Body of pancreas (tissue), 4 donors: ENCODE results near the gene MAP2K5. TPM values are rescaled to one million over a fixed set of nuclear protein-coding genes. Genes with fewer than 3 reads are reported as not detected.
A peak's percentile ranks its signal among the peaks of the same experiment; 100 is the strongest.

Source experiments
- ATAC-seq: fragments of 150-250 bp; one replicate; pipeline ENCODE4 v1.9.1; 2016
- DNase-seq, 4 donors: peaks; one replicate each; pipeline ENCODE4 v3.0.0-alpha.2; 2019
- H3K27ac ChIP-seq, 4 donors: fragments of 200-600 bp; sonication (generic); 1 replicate in 3 of 4; 2 replicates in 1 of 4; pipeline versions ENCODE4 v1.5.1 to v1.6.1; 2016 to 2019; ENCODE audit warnings: mild to moderate bottlenecking in 1 of 4, mixed read lengths in 1 of 4, moderate library complexity in 1 of 4
- H3K27me3 ChIP-seq, 2 donors: fragments of 200-600 bp; sonication (generic); one replicate each; pipeline ENCODE4 v1.6.0; 2016; ENCODE audit warnings: mild to moderate bottlenecking in 1 of 2
- H3K36me3 ChIP-seq, 2 donors: fragments of 200-600 bp; sonication (generic); replicated peaks in 1 of 2; 2 replicates each; pipeline ENCODE4 v1.5.1; 2016; ENCODE audit warnings: low read depth in 2 of 2; ENCODE audit not compliant: insufficient read depth in 1 of 2
- H3K4me1 ChIP-seq: fragments of 200-600 bp; sonication (generic); one replicate; pipeline ENCODE4 v1.6.0; 2016
- H3K4me3 ChIP-seq, 2 donors: fragments of 200-600 bp; sonication (generic); 1 replicate in 1 of 2; 2 replicates in 1 of 2; pipeline ENCODE4 v1.5.1; 2016 to 2019
- H3K9me3 ChIP-seq, 3 donors: fragments of 200-600 bp; sonication (generic); 1 replicate in 2 of 3; 2 replicates in 1 of 3; pipeline ENCODE4 v1.5.1; 2016
- POLR2A ChIP-seq, 3 donors: fragments of 450-650 bp; IDR thresholded peaks; one replicate each; pipeline ENCODE4 v1.6.1; 2016; ENCODE audit warnings: antibody characterized with exemption in 3 of 3, mild to moderate bottlenecking in 2 of 3
- WGBS, 2 donors: methylation state at CpG; one replicate each; pipeline ENCODE4 v1.1.5; 2017; 5-methylcytosine and 5-hydroxymethylcytosine counted together
- intact Hi-C: fragments of 100-400 bp; cut with DNase I; formaldehyde crosslinking; loops from one replicate; pipeline ENCODE4 v1.15.1; 2023
- total RNA-seq, 2 donors: library from RNA; depleted of rRNA; stranded (reverse); fragments of >200 nt; gene quantifications; one replicate each; pipeline ENCODE4 v1.1.0, GENCODE V29; 2016
- TF ChIP-seq, protein P1 (sequence below), 7 experiments: fragments of 450-650 bp in 4 of 7; fragments of 200-600 bp in 3 of 7; sonication (generic) in 3 of 7; IDR thresholded peaks; one replicate each; pipeline ENCODE4 v1.5.1; 2016 to 2019; ENCODE audit warnings: antibody characterized with exemption in 7 of 7

MAP2K5 gene
- total RNA-seq, 2 donors from 2014 or later = 2.6 to 10.9 TPM

- Histone ChIP-seq H3K36me3 (no peaks in the 10 kb centered on the region), H3K4me3 (no peak overlapping the region), H3K27me3 (no peaks in the 10 kb centered on the region), H3K27ac (no peak overlapping the region), H3K4me1 (peaks cover 22% of the 10 kb centered on the region), H3K9me3 (no peaks in the 10 kb centered on the region)
- ATAC-seq (no peak), DNase-seq (no peak)
- intact Hi-C loops = no loop called here
- TF ChIP-seq, protein P1, sequence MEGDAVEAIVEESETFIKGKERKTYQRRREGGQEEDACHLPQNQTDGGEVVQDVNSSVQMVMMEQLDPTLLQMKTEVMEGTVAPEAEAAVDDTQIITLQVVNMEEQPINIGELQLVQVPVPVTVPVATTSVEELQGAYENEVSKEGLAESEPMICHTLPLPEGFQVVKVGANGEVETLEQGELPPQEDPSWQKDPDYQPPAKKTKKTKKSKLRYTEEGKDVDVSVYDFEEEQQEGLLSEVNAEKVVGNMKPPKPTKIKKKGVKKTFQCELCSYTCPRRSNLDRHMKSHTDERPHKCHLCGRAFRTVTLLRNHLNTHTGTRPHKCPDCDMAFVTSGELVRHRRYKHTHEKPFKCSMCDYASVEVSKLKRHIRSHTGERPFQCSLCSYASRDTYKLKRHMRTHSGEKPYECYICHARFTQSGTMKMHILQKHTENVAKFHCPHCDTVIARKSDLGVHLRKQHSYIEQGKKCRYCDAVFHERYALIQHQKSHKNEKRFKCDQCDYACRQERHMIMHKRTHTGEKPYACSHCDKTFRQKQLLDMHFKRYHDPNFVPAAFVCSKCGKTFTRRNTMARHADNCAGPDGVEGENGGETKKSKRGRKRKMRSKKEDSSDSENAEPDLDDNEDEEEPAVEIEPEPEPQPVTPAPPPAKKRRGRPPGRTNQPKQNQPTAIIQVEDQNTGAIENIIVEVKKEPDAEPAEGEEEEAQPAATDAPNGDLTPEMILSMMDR (IDR thresholded peaks at IDR 0.05) = no peak
- no peak for TF ChIP-seq POLR2A (IDR thresholded peaks at IDR 0.05)
- WGBS, 2 donors = 74 to 79% methylated on average over 2 of the region's 2 CpGs
Observed at GRCh38 chr15:67548236-67548852, 5.8 kb downstream of the MAP2K5 start.

GRCh38 chr15:67548862-67549651 lies 6.6 kb downstream of the MAP2K5 start:
- H3K36me3 ChIP-seq = no peaks in the 10 kb centered on the region
- no peaks in the 10 kb centered on the region for H3K27me3 ChIP-seq
- peak in 1 of 4 donors; percentile 18 for DNase-seq
- intact Hi-C loops = no loop called here
- 67 to 70% methylated on average over 8 of the region's 8 CpGs for WGBS, 2 donors
- no peaks in the 10 kb centered on the region for H3K9me3 ChIP-seq
- no peak for ATAC-seq
- peaks cover 15% of the 10 kb centered on the region for H3K4me1 ChIP-seq
- H3K27ac ChIP-seq = no peak overlapping the region
- TF ChIP-seq, protein P1 (IDR thresholded peaks at IDR 0.05) = no peak
- no peak for TF ChIP-seq POLR2A (IDR thresholded peaks at IDR 0.05)
- no peak overlapping the region for H3K4me3 ChIP-seq

GRCh38 chr15:67549736-67550135 lies 7.2 kb downstream of the MAP2K5 start:
- no peaks in the 10 kb centered on the region for H3K9me3 ChIP-seq
- H3K36me3 ChIP-seq = no peaks in the 10 kb centered on the region
- no peak for ATAC-seq
- DNase-seq = no peak
- no peak overlapping the region for H3K27ac ChIP-seq
- intact Hi-C loops = no loop called here
- H3K27me3 ChIP-seq = no peaks in the 10 kb centered on the region
- peaks cover 9% of the 10 kb centered on the region for H3K4me1 ChIP-seq
- no peak overlapping the region for H3K4me3 ChIP-seq
- TF ChIP-seq, protein P1 (IDR thresholded peaks at IDR 0.05) = no peak
- no peak for TF ChIP-seq POLR2A (IDR thresholded peaks at IDR 0.05)
- 66 to 69% methylated on average over 3 of the region's 3 CpGs for WGBS, 2 donors

DNA sequence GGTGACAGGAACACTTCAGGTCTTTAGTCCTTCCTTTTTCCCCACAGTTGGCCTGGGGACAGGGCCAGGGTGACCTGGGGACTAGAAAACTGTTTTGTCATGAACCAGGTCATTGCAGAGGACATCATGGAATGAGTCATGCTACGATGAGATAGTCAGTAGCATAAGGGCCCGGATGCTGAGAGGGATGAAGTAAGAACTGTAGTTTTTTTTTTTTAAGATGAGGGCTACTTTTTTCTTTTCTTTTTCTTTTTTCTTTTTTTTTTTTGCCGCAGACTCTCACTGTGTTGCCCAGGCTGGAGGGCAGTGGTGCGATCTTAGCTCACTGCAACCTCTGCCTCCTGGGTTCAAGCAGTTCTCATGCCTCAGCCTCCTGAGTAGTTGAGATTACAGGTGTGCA lies 8.0 kb downstream of the MAP2K5 start:
- Histone ChIP-seq H3K4me3 (no peak overlapping the region), H3K36me3 (no peaks in the 10 kb centered on the region), H3K9me3 (no peaks in the 10 kb centered on the region), H3K27me3 (no peaks in the 10 kb centered on the region), H3K27ac (no peak overlapping the region), H3K4me1 (peaks cover 8% of the 10 kb centered on the region)
- DNase-seq (no peak), ATAC-seq (no peak)
- TF ChIP-seq, protein P1 (IDR thresholded peaks at IDR 0.05) = no peak
- no peak for TF ChIP-seq POLR2A (IDR thresholded peaks at IDR 0.05)
- intact Hi-C loops = no loop called here
- WGBS, 2 donors = 87 to 89% methylated on average over 4 of the region's 4 CpGs
